CD4-positive, alpha-beta T cell treated with Interleukin-17A for 1 hour (primary cell): ENCODE results near the gene MAN1A1.
A peak's percentile ranks its signal among the peaks of the same experiment; 100 is the strongest.

Source experiments
- DNase-seq: peaks from one replicate; pipeline ENCODE4 v3.0.0-alpha.2; 2020

Gene MAN1A1

GRCh38 chr6:119345114-119345513 is 4.4 kb downstream of the MAN1A1 start:
- no peak for DNase-seq

DNA sequence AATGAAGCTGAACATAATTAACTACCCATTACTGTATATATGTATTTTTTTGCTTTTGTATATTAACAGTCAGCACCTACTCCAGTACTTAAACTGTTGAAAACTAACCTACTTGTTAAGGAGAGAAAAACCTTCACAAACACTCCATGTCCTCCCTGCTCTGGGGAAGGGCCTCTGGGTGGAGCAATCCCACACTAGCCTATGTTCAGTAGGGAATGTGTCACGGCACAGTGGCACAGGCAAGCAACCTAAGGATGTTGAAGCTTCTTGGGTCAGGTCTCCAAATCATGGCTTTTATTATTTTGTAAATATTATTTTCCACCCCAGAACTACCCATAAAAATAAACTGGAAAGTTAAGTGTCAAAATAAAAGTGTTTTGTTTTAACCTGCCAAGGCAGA is 5.3 kb downstream of the MAN1A1 start:
- DNase-seq: no peak

- no peak for DNase-seq
These were observed 5.9 kb downstream of the MAN1A1 start for GRCh38 chr6:119343573-119344146.

- no peak for DNase-seq
These were observed 6.4 kb downstream of the MAN1A1 start for GRCh38 chr6:119343167-119343566.

DNA sequence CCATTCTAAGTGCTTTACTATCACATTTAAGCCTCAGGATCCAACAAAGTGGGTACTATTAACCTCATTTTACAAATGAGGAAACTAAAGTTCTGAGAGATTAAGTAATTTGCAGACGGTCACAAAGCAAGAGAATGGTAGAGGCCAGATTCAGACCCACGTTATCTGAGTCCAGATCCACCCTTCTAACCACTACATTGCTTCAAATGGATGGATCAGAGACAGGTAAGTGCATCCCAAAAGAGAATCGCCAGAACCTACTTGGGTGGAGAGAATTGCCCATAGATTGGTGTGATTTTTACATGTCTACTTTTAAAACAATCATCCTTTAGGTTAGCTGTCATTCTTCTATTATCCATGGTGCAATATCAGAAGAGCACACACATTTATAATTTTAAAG is 7.1 kb downstream of the MAN1A1 start:
- no peak for DNase-seq

DNA sequence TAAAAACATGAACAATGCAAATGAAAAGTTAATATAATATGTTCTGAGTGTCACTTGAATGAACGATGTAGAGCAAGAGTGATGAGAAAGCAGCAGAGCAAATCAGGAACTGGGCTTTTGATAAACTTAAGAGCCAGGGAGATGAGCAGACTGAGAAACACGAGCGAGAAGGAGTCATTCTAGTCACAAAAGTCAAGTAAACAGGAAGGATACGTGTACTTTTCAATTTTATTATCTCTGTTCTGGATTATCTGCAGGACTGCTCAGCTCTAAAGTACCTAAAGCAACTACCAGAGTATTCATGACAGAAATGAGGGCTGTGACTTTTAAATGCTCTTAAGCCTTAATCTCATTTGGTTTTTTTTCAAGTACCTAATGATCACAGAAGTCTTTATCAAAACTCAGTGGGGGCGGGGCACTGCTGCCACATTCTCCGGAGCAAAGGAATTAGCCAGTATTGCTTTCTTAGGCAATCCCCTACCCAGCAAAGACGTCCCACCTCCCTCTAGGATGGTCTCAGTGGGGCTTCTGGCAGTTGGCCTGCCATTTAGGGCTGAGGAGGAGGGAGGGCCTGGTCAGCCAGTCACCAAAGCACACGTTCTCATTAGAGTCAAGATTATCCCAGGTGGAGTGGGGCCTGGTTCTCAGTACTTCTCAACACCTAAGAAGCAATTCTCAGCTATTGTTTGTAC is 8.6 kb downstream of the MAN1A1 start:
- DNase-seq: no peak

- no peak for DNase-seq
These were observed 9.6 kb downstream of the MAN1A1 start for GRCh38 chr6:119339941-119340456.

- no peak for DNase-seq
These were observed 11.8 kb downstream of the MAN1A1 start for GRCh38 chr6:119337762-119338161.

DNA sequence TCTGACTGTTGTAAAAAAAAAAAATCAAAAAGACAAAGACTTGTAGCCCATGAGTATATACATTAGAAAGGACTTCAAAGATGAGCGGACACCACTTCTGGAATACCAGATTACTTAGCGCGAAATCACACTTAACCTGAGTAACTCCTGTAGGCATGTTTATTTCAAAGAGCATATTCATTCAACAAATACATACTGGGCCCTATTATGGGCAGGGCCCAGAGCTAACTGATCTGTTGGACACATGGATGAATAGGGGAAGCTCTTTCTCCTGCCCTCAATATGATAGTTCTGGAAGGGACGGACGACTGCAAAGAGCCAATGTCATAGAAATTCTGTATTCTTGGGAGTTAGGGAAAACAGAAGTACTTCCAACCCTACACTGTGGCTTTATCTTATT is 12.3 kb downstream of the MAN1A1 start:
- DNase-seq: no peak

- DNase-seq: no peak
These were observed 14.9 kb downstream of the MAN1A1 start for GRCh38 chr6:119334535-119335264.

- peak; percentile 59 for DNase-seq
These were observed 15.8 kb downstream of the MAN1A1 start for GRCh38 chr6:119333707-119334295.

DNA sequence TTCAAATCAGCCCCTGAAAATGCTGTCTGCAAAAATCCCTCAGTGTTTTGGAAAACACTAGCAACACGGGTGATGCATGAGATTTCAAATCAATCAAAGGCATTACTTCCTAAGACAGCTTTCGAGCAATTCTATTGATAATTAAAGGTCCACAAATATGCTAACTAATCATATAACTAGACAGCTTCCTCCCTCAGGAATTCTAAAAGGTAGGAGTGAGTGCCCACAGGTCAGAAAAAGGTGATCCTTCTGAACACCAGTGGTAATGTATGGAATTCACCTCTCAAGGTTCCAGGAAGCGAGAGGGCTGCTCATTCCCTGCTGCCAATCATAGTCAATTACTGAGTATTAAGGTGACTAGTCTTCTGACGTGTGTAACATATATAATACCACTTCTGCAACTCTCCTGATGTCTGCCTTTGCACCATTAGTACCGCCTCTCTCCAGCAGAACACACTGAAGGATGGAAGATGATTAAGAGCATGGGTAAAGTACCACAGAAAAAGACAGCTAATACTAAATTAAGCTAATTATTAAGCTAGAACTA is 16.4 kb downstream of the MAN1A1 start:
- no peak for DNase-seq

GRCh38 chr6:119331663-119332286 is 17.8 kb downstream of the MAN1A1 start:
- DNase-seq: no peak

DNA sequence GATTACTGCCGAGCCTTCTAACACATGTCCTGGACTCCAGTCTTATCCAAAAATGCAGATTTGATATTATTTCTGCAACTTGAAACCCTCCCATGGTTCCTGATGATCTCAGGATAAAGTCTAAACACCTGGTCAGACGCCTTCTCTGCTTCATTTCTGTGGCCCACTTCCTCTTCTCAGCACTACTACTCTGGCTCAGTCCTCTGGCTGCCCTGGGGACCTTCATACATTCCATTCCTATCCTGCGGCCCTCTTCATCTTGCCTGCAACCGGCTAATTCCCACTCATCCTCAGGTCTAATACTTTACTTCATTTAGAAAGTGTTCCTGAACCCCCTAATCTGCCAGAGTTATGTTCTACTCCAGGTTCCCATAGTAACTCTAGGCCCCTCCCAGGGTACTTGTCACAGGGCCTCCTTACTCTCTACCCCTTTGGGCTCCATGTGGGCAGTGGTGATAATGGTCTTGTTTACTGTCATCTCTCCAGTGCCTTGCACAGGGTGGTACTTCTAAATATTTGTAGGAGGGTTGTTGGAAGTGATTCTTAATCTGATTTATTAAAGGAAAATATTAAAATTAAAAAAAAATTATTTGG is 18.9 kb downstream of the MAN1A1 start:
- no peak for DNase-seq

DNA sequence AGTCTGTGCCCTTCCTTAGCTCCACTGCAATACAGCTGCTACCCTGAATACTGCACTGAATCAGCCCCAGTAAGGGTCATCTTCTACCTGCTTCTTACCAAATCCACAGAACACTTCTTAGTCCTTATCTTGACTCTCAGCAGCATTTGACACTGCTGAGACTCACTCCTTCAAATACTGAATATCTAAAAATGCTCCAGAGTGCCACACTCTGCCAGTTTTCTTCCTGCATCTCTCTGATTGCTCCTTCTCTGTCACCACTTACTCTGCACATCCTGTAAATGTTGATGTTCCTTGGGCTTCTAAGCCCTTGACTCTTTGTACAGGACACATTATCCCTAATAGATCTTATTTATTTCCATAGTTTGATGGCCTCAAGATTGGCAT is 19.8 kb downstream of the MAN1A1 start:
- no peak for DNase-seq

- no peak for DNase-seq
These were observed 20.4 kb downstream of the MAN1A1 start for GRCh38 chr6:119328892-119329793.

DNA sequence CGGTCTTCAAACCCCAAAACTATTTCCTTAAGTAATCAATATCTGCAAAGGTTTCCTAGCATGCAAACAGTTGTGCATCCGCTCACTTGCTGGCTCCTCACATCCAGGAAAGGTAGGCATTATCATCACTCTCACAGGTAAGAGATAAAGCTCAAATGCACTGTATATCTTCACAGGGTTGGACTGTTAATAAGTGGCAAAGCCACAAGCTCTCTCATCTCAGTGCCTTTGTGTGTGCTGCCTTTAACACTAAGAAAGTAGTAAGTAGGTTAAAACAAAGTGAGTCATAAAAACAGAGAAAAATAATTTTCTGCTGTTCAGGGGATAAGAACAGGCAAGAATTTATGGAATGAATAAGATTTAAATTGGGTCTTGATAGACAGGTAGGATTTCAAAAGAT is 21.3 kb downstream of the MAN1A1 start:
- DNase-seq: no peak

GRCh38 chr6:119327810-119328209 is 21.8 kb downstream of the MAN1A1 start:
- DNase-seq: no peak

DNA sequence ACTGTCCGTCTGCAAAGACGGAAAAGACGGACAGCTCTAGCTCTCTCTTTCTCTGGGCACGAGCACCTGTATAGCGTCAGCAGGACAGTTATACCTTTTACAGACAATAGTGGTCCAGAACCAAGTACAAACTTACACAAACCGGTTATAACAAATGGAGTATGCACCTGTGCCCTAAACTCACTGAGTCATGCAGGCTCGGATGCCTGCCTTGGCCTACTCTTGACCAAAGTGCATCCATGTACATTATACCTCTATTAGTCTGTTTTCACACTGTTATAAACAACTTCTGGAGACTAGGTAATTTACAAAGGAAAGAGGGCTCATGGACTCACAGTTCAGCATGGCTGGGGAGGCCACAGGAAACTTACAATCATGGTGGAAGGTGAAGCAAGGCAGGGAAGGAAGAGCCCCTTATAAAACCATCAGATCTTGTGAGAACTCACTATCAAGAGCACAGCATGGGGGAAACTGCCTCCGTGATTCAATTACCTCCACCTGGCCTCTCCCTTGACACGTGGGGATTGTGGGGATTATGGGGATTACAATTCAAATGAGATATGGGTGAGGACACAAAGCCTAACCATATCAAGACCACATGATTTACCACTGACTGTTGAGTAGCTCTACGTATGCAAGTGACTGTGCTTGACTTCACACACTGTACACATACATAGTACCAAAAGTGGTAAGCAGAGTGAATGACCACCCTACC is 23.1 kb downstream of the MAN1A1 start:
- DNase-seq: no peak

DNA sequence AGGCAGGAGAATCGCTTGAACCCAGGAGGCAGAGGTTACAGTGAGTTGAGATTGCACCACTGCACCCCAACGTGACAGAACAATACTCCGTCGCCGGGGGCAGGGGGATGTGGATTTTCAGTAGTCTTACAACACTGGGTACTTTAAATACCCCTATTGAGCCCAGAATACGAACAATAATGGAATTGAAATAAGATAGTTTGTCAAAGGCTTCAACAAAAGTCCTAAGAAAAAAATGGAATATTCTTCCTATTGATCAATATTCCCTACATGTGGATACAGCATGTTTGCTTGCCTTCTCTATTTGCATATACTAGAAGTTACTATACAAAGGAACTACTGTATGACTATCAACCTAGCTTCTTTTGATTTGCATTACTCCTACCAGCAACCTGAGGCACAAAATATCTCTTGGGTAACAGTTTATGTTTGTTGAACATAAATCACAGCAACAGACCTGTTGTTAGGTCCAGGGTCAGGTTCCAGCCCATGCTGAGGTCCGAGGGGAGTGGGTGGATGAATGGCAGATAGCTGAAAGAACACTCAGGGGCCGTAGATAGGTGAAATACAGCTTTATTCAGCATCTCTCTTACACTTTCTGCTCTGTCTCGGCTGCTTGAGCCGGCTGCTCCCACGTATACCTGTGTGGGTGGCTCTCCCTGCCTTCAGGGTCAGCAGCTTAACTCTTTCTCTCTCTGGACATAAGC is 23.8 kb downstream of the MAN1A1 start:
- DNase-seq: no peak
